Left forelimb (tissue), 1 donor: ENCODE results near the gene MAP1LC3B.
"Not testable (repeated sequence)": the region's sequence is repeated elsewhere in the genome, so short reads cannot be mapped to it uniquely, and the experiment has no call there.

Source experiments
- DNase-seq: peaks from one replicate; pipeline ENCODE4 v3.0.0-alpha.2; 2018; ENCODE audit warnings: low spot score

Gene MAP1LC3B

DNA sequence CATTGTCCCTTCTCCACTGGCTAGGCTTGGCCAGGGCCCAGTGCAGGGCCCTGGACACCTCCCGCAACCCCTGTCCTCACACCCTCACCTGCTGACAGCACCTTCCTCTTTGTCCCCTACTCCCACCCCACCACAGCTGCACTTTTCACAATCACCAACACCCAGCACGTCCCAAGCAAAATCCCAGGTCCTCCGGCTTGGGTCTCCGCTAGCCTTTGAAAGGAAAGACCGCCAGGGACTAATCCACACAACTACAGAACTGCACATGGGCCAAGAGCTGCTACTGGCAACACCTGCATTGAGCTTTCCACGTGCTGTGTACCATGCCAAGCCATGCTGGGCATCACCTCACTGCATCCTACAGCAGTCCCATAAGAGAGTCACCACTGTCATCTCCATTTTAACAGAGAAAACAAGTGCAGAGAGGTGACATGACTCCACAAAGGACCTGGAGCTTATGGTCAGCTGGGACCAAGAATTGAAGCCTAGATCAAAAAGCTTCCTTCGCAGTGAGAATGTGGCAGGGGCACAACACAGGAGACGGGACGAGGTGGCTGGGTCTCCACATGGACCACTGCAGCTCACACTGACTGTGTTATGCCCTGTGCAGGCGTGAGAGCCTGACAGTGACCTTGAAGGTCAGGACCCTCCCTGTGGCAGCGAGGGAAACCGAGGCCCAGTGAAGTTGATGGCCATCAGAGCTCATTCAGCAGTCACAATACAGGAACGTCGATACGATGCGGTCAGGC lies 31.1 kb upstream of the MAP1LC3B start:
- no peak for DNase-seq

DNA sequence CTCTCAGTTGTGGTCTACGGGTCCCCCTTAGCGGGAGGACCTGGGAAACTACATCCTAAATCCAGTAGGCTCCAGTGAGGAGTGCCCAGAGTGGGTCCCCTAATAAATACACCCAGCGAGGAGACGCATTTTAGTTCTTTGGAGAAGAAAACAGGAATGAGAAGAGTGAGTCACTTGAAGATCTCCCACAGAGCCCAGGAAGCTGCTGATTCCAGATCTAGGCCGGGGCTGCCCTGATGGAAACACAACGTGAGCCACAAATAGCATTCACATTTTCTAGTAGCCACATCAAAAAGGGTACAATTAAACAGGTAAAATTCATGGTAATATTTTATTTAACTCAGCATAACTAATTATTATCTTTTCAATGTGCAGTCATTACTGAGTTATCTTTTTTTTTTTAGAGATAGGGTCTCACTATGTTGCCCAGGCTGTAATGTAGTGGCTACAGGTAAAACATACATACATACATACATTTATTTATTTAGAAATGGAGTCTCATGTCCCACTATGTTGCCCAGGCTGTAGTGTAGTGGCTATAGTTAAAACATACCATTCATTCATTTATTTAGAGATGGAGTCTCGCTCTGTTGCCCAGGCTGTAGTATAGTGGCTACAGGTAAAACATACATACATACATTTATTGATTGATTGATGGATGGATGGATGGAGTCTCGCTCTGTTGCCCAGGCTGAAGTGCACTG lies 30.1 kb upstream of the MAP1LC3B start:
- DNase-seq = no peak

DNA sequence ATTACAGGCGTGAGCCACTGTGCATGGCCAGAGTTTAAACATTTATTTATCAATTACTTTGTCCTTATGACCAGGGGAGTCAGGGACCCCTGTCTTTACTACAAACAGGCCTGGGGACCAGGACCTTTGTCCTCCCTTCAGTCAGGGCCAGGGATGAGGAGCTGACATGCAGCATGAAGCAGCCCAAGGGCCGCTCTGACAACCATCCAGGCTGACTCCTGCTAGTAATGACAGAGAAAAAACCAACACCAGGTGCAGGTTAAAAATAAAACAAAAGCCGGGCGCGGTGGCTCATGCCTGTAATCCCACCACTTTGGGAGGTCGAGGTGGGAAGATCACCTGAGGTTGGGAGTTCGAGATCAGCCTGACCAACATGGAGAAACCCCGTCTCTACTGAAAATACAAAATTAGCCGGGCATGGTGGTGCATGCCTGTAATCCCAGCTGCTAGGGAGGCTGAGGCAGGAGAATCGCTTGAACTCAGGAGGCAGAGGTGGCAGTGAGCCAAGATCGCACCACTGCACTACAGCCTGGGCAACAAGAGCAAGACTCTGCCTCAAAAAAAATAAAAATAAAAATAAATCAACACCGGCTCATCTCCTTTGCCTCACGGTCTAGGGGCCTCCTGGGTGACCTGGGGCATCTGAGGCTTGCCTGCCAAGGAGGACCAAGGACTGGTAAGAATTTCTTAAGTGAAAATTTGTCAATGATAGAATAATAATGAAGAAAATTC lies 29.1 kb upstream of the MAP1LC3B start:
- not testable (repeated sequence) for DNase-seq

DNA sequence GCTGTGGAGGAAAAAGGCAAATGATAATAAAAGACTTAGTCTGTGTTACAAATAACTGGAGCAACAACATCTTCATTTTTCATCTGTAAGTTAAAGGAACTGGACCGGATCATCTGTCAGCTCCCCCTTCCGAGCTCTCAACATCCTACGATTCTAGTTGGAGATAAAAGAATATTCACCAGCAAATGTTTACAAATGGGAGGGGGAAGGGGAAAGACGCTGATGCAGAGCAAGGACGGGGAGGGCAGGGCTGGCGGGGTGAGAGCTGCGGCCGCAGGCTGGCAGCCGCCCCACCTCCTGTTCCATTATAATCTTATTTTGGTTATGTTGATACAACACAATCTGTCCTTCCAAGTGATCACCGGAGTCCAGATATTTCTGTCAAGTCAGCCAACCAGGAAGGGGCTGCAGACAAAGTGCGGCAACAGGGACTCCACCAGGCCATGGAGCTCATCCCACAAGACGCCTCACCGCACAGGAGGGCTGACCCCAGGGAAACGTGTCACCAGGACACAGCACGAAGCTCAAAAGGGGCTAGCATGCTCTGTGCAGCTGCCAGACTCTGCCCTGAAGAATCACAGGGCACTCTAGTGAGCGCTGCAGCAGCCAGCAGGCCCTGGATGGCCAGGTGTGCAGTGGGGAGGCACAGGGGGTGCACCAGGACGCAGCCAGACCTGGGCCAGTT lies 28.2 kb upstream of the MAP1LC3B start:
- DNase-seq = no peak

DNA sequence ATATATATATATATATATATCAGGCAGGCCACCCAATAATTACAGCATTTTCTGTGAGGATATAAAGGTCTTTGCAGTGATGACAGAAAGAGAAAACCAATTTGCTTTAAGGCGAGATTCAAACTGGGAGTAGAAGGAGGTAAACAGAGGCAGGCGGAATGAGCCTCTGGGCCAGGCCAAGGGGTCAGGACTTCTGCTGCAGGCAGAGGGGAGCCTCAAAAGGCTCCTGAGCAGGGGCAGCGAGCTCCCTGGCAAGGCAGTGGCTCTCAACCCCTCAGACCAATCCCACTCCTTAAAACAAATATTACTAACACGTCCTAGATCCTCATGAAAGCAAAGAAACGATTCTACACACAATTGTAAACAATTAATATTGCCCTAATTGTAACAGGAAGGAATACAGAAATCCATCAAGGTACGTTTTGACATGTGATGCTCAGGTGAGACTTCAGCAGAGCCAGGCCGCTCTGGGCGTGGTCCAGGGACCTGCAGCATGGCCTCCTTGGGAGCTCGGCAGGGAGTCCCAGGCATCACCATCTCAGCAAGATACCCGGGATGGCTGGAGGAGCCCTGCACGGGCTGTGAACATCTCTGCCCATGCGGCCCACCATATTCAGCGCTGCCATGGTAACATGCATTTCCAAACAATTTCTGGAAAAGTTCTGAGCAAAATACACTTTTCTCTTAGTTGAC lies 27.0 kb upstream of the MAP1LC3B start:
- no peak for DNase-seq

DNA sequence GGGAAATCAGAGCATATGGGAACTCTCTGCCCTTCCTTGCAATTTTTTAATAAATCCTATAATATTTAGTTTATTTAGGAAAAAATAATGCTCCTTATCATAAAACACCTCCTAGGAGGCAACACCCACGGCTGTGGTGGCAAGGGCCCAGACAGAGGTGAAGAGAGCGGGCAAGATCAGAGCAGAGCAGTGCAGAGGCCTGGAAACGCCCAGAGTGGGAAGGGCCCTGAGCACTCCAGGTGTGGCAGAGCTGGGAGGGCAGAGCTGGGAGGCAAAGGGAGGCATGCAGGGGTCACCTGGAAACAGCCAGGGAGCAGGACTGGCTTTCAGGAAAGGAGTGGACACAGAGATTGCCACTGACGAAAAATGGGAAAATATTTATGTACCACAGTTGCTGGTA lies 25.8 kb upstream of the MAP1LC3B start:
- no peak for DNase-seq

DNA sequence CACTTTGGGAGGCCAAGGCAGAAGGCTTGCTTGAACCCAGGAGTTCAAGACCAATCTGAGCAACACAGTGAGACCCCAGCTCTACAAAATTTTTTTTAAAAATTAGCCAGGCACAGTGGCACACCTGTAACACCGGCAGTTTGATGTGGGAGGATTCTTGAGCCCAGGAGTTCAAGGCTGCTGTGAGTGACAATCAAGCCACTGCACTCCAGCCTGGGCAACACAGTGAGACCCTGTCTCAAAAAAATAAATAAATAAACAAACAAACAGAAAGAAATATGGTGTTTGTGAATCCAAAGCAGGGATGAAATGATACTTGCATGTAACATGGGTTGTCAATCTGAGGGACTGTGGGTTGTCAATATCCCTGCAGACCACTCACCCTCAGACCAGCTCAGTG lies 25.2 kb upstream of the MAP1LC3B start:
- no peak for DNase-seq

DNA sequence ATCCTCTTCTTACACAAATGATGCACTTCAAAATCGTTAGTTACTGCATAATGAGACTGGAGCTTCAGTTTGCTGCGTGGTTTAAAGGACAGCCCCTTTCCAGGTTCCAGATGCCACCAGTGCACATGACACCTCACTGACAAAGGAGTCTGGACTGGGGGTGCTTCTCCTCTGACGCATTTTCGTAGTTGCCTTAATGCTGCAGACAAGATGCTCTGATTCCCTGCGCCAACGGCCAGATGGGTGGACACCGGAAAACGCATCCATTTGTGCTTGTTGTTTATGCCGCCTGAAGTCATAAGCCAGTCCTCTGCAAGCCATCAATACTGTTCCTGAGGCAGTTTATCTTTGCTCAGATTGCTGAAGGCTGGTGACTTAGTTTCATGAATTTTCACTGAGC lies 24.6 kb upstream of the MAP1LC3B start:
- DNase-seq = no peak

DNA sequence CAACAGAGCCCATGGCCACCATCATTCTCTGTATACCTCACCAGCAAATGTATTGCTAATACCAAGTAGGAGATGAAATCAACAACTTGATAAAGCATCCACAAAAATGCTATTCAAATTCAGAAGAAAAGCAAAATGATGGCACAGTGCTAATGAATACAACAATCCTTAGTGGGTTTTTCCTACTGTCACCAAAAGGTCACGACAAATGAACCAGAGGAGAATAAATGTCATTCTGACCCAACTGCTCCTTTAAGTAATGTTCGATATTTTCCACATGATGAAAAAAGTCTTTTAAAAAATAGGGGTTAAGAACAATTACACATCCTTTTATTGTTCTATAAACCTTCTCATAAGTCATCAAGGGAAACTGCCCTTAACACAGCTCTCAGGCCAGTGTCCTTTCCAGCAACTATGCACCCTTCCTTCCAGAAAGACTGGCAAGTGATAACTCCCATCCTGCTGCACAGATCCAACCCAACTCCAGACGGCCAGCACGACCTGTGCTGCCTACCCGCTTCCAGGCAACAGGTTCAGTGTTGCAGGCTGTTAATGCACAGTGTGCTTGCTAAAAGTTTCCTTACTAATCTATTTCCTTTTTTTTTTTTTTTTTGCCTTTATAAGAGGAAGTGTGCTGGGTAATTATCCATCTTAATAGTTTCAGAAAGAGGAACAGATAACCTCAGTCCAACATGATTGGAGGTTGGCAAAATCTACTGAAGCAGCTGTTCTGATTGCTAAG lies 23.9 kb upstream of the MAP1LC3B start:
- DNase-seq = no peak

DNA sequence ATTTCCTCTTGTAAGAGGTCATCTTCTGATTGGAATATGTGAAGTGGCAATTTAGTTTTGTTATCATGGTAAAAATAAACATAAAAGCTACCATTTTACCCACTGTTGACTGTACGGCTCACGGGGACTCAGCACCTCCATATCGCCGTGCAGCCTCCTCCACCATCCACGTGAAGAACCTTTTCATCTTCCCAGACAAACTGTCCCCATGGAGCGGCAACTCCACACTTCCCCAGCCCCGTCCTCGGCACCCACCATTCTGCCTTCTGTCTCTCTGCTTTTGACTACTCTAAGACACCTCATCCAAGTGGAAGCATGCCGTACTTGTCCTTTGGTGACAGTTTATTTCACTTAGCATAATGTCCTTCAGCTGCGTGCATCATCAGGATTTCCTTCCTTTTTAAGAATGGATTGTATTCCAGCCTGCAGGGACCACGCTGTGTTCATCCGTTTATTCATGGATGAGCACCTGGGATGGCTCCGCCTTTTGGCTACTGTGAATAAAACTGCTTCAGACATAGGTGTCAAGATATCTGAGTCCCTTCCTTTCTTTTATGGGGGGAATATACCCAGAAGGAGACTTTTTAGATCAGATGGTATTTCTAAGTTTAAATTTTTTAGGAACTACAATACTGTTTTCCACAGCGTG lies 22.9 kb upstream of the MAP1LC3B start:
- DNase-seq = no peak

DNA sequence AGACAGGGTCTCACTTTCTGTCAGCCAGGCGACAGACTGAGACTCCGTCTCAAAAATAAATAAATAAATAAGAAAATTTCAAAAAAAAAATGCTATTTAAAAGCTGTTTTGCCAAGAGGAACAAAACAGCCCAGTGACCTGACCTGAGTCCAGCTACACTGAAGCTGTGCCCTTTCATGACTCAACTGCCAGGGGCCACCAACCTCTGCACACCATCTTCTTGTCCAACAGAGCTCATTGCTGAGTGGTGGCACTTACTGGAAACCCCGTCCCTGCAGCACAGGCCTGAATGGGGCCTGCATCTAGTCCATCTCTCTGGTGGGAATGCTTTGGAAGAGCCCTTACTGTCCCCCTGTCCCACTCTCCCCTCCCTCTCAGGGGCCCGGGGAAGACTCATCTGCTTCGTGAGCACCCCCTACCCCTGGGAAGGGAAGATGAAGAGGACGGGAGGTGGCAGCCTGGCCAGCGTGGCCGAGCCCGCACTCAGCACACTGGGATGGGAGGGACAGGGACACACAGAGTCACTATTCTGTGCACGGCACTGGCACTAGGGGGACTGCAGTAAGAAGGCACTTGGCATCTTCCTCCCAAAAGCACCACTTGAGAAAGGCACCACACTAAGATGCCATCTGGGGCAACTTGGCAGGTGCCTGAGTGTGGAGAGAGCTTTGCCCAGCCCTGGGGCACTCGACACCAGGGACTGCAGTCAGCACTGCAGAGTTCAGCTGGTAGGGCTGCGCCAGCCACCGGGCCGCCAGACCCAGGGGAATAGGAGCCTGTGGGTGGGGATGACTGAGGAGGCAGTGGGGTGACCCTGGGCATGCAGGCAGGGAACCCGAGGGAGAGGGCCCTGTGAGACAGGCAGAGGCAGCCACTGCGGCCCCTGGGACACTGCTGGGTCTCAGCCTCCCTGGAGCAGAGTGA lies 22.1 kb upstream of the MAP1LC3B start:
- DNase-seq = no peak

DNA sequence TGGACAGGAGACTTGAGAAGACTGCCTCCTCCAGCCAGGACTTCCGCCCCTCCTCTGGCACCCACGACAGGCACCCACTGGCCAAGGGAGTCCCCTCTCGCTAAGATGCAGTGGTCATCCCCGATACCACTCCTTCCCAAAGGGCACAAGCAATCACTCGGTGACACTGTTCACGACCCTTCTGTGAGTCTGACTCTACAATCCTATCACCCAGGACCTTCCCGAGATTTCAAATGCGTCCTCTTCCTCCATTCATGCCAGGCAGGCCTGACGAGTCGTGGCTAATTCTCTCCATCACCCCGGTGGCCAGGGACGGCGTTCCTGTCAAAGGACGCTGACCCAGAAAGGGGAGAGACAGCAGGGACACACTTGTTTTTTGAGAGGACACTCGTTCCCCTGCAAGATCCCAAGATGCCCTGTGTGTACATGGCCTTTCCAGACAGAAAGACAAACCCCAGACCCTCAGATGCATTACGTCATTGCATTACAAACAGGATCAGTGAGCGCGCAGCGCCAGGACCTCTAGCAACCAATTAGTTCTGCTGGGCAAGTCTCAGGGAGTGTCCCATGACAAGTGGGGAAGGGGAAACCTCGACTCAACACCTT lies 20.8 kb upstream of the MAP1LC3B start:
- no peak for DNase-seq

DNA sequence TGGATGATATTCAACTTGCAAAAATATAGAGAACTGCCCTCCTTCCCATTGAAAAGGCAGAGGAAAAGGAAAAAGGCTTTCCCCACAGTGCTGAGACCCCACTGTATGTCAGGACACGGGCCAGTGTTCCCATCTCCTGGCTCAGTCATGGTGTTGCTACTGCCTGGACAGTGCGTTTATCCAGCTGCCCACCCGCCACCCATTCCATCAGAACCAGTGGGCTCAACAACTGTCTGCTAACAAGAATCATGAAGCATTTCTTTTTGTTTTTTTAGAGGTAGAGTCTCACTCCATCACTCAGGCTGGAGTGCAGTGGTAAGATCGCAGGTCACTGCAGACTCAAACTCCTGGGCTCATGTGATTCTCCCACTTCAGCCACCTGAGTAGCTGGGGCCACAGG lies 19.8 kb upstream of the MAP1LC3B start:
- no peak for DNase-seq

DNA sequence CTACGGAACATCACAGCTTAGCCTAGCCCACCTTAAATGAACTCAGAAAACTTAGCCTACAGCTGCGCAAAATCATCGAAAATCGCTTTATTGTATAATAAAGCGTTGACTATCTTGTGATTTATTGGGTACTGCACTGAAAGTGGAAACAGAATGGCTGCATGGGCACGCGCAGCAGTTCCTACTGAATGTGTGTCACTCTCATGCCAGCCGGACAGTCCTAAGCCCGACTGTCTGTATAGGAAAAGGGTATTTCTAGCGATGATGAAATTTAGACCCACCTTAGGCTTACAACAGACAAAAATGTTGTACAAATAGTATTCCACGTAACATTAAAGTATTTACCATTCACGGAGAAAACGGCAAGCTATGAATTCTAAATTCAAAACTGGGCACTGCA lies 17.8 kb upstream of the MAP1LC3B start:
- no peak for DNase-seq

DNA sequence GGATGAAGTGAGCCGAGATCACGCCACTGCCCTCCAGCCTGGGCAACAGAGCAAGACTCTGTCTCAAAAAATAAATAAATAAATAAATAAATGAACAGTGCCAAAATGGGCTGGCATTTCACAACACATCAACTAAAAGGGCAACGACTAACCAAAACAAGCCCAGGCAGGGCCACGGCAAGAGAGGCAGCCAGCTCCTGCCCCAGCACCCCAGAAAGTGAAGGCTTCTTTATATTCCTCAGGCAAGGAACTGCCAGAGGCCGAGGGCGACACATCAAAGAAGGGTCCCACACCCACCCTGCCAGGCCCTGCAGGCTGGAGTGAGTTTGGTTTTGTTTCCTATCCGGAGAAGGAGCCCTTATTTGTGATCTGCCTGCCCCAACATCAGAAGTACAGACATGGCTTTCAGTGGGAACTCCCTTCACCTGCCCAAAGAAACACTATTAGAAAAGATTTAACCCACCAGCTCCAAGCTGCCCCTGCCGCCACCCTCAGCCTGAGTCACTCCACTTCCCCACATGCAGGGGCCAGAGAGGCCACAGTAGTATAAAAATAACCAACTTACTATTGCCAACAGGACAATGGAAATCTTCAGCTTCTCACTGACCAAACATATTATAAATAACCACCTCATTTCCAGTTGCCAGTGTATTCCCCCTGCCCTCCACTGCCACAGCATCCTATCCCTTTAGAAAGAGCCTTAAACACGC lies 16.6 kb upstream of the MAP1LC3B start:
- no peak for DNase-seq

DNA sequence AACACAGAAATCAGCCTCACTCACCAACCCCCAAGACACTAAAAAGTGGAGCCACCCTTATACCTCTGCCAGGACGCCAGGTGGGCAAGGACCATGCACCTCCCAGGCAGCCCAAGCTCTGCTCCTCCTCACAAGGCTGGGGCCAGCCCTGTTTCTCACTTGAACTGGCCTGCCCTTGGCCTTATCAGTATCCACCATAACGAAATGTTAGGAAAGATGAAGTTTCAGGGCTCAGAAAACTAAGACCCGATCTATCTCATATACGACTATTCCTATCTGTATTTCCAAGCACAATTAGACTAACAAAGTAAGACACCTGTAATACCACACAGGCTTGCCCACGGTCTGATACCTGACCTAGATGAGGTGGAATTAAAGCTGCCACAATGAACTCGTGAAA lies 15.5 kb upstream of the MAP1LC3B start:
- DNase-seq = no peak

DNA sequence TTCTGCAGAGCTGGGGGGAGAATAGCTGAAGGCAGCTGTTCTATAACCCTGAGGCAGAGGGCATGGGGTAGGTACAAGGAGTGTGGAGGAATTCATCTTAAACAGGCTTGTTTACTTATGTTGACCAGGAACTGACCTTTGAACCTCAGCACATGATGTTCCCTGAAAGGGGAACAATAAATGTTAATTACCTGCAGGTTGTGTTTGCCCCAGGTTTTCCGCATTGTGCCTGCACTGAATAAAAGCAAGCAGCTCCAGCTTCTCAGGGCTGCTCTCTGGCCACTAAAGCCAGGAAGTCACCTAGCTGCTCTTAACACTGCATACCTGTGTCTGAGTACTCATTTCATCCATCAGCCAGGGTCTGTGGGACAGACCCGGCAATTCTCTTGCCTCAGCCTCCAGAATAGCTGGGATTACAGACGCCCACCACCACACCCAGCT lies 12.8 kb upstream of the MAP1LC3B start:
- not testable (repeated sequence) for DNase-seq

DNA sequence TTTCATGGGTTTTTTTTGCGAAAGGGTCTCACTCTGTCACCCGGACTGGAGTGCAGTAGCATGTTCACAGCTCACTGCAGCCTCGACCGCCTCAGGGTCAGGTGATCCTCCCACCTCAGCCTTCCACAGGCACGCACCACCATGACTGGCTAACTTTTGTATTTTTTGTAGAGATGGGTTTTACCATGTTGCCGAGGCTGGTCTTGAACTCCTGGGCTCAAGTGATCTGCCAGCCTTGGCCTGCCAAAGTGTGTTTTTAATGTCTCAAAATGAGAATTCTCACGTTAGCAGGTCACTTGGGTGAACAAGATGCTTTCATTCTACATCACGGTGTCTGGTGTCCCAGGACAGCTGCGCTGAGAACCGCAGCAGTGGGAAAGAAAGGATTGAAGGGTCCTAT lies 11.7 kb upstream of the MAP1LC3B start:
- DNase-seq = no peak
